Gastroesophageal sphincter (tissue), 3 donors: ENCODE data around the gene EME2.

Experiments used
- CTCF ChIP-seq, 4 experiments: fragments of 200-600 bp in 2 of 4; fragments of 450-650 bp in 2 of 4; sonication (generic) in 1 of 4; IDR thresholded peaks; one replicate each; pipeline ENCODE4 v1.5.1; 2017 to 2019; ENCODE audit warnings: antibody characterized with exemption in 4 of 4, mild to moderate bottlenecking in 2 of 4, moderate library complexity in 2 of 4
- POLR2A ChIP-seq, 2 donors: fragments of 450-650 bp; IDR thresholded peaks; one replicate each; pipeline ENCODE4 v1.6.1; 2017; ENCODE audit warnings: antibody characterized with exemption in 2 of 2, mild to moderate bottlenecking in 2 of 2, moderate library complexity in 1 of 2

- TF ChIP-seq CTCF (IDR thresholded peaks at IDR 0.05) (no peak), POLR2A (IDR thresholded peaks at IDR 0.05) (no peak)
Observed at GRCh38 chr16:1773703-1774447, 1.3 kb downstream of the EME2 start.
